Naive thymus-derived CD4-positive, alpha-beta T cell (primary cell): ENCODE data around the gene SEPTIN5. TPM values are rescaled to one million over a fixed set of nuclear protein-coding genes. Genes with fewer than 3 reads are reported as not detected.

Source experiments
- ATAC-seq: fragments of 150-1000 bp; cut with Tn5 transposase; 2 replicates; pipeline ENCODE4 v1.10.0; 2021; ENCODE audit warnings: mild to moderate bottlenecking, moderate library complexity
- CTCF ChIA-PET: fragments of 350-600 bp; sonication (Branson Sonifier 250); formaldehyde crosslinking; loops from one replicate; lab custom pipeline; 2021; ENCODE audit warnings: antibody characterized with exemption; lab: Charles Lee
- POLR2A ChIA-PET: fragments of 350-600 bp; sonication (Branson Sonifier 250); formaldehyde crosslinking; loops from one replicate; lab custom pipeline; 2021; ENCODE audit warnings: antibody characterized with exemption, inconsistent platforms; lab: Charles Lee
- DNase-seq, 9 donors: peaks; one replicate each; pipeline versions ENCODE4 v3.0.0 to v3.0.0-alpha.2; 2020 to 2022; ENCODE audit warnings: mixed read lengths in 1 of 9
- H3K27ac ChIP-seq: one replicate; pipeline ENCODE4 v1.7.0; 2013; ENCODE audit warnings: mild to moderate bottlenecking, low read depth, low read length, moderate library complexity
- H3K27me3 ChIP-seq, 2 donors: one replicate each; pipeline ENCODE4 v1.7.0; 2013; ENCODE audit warnings: low read length in 2 of 2, mild to moderate bottlenecking in 2 of 2, moderate library complexity in 2 of 2; ENCODE audit not compliant: control insufficient read depth in 2 of 2, insufficient read depth in 2 of 2
- H3K36me3 ChIP-seq, 3 experiments: 1 replicate in 2 of 3; 2 replicates in 1 of 3; pipeline ENCODE4 v1.7.0; 2013; ENCODE audit warnings: low read length in 3 of 3, mild to moderate bottlenecking in 3 of 3, moderate library complexity in 1 of 3; ENCODE audit not compliant: insufficient read depth in 3 of 3, control insufficient read depth in 2 of 3
- H3K4me1 ChIP-seq, 2 donors: one replicate each; pipeline ENCODE4 v1.7.0; 2013; ENCODE audit warnings: low read length in 2 of 2, mild to moderate bottlenecking in 2 of 2, moderate library complexity in 1 of 2; ENCODE audit not compliant: control insufficient read depth in 2 of 2, insufficient read depth in 2 of 2
- H3K4me3 ChIP-seq: 2 replicates; pipeline ENCODE4 v1.7.0; 2013; ENCODE audit warnings: mild to moderate bottlenecking, low read length
- H3K9me3 ChIP-seq, 3 experiments: 1 replicate in 2 of 3; 2 replicates in 1 of 3; pipeline ENCODE4 v1.7.0; 2013; ENCODE audit warnings: low read length in 3 of 3; ENCODE audit not compliant: control insufficient read depth in 2 of 3
- H3K27ac Mint-ChIP-seq, 9 donors: one replicate each; pipeline ENCODE4 v1.8.0; 2020 to 2022; ENCODE audit warnings: mixed read lengths in 9 of 9, mild to moderate bottlenecking in 8 of 9, moderate library complexity in 5 of 9, inconsistent platforms in 2 of 9
- H3K27me3 Mint-ChIP-seq, 5 donors: one replicate each; pipeline ENCODE4 v1.8.0; 2021 to 2022; ENCODE audit warnings: mixed read lengths in 5 of 5, mild to moderate bottlenecking in 1 of 5
- H3K36me3 Mint-ChIP-seq, 5 donors: one replicate each; pipeline ENCODE4 v1.8.0; 2020 to 2022; ENCODE audit warnings: mixed read lengths in 5 of 5, mild to moderate bottlenecking in 3 of 5, inconsistent platforms in 1 of 5
- H3K4me1 Mint-ChIP-seq, 7 donors: one replicate each; pipeline ENCODE4 v1.8.0; 2020 to 2022; ENCODE audit warnings: mixed read lengths in 7 of 7, mild to moderate bottlenecking in 3 of 7, inconsistent platforms in 1 of 7
- H3K4me3 Mint-ChIP-seq, 10 donors: one replicate each; pipeline ENCODE4 v1.8.0; 2020 to 2022; ENCODE audit warnings: mild to moderate bottlenecking in 10 of 10, mixed read lengths in 10 of 10, moderate library complexity in 6 of 10, inconsistent platforms in 2 of 10
- H3K9me3 Mint-ChIP-seq, 11 donors: one replicate each; pipeline ENCODE4 v1.8.0; 2020 to 2022; ENCODE audit warnings: mixed read lengths in 11 of 11, mild to moderate bottlenecking in 4 of 11, inconsistent platforms in 1 of 11, moderate library complexity in 1 of 11
- intact Hi-C, 2 donors: fragments of 100-400 bp; cut with micrococcal nuclease; formaldehyde crosslinking; loops; one replicate each; pipeline ENCODE4 v1.15.1; 2023
- polyA plus RNA-seq, 2 donors: library from polyadenylated mRNA; unstranded; fragments of 300-500 nt; fragmentation: Illumina TruSeq; gene quantifications; one replicate each; pipeline ENCODE4 v1.2.3, GENCODE V29; 2021
- total RNA-seq, 6 experiments: library from RNA in 5 of 6; stranded (reverse) in 5 of 6; gene quantifications; 1 replicate in 5 of 6; 2 replicates in 1 of 6; pipeline ENCODE4 v1.2.3 and lab custom pipeline; 2021 to 2026

SEPTIN5 gene
- total and polyA plus RNA-seq, 7 experiments from 2014 or later: 0.22 to 4.2 (median 0.49) TPM; not detected in 3

DNA sequence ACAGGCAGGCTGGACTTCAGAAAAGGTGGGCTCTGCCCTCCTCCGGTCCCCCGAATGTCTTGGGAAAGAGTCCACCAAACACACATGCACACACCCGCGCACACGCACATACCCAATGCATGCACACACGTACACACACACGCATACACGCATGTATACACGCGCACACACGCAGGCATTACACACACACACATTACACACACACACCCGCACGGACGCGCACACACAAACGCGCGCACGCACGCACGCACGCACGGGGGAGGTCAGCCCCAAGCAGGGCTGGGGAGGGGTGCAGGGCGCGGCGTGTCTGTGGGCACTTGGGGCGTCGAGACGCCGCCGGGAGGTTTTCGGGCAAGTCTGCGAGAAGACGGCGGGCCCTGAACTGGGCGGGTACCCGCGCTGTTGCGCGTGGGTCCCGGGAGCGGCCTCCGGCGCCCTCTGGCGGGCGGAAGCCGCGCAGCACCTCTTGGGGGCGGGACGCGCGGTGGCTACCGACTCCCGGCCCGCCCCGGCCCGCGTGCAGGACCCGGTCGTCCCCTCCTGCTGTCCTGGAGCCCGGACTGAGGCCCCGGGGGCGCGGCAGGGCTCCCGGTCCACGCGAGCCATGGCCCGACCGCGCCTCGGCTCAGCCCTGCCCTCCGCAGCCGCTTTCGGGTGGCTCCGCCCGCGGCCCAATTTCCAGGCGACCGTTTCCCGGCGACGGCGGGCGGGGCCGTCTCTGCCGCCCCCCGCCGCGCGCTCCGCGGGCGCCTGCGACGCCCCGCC is 3.6 kb downstream of the SEPTIN5 start:
- intact Hi-C loops: loop anchor here (1.0 to 10.0 kb wide), 10 partner anchors 39 to 1641 kb away; partner anchors contain the start of genes CDC45 (in 1 of the 2), DGCR2 (in 1 of the 2), ESS2 (in 1 of the 2) and PEX26 (in 1 of the 2)
- Histone ChIP-seq H3K9me3 (no peaks in the 10 kb centered on the region), H3K27ac (no peak overlapping the region), H3K27me3 (peaks cover 0 to 3% of the 10 kb centered on the region in 2 donors), H3K4me3 (peak overlapping the region; percentile 41), H3K4me1 (peaks cover 0 to 10% of the 10 kb centered on the region in 2 donors), H3K36me3 (no peaks in the 10 kb centered on the region)
- ChIA-PET POLR2A (no interaction called here), CTCF (interaction anchor here (0.6 kb wide), 1 partner anchor 350 kb away, joined by 3 read pairs; no protein-coding TSS in a partner anchor)
- DNase-seq: peak; percentile 68 to 93 (median 86)
- no peaks in the 10 kb centered on the region for H3K36me3 Mint-ChIP-seq
- peaks cover 0 to 10% (median 8%) of the 10 kb centered on the region in 7 donors for H3K4me1 Mint-ChIP-seq
- peak overlapping the region; percentile 72 to 88 (median 82) for H3K4me3 Mint-ChIP-seq
- peak overlapping the region in 3 of 9 donors; percentile 5 to 14 (median 9) for H3K27ac Mint-ChIP-seq
- peaks cover 28 to 59% (median 35%) of the 10 kb centered on the region in 5 donors for H3K27me3 Mint-ChIP-seq
- no peaks in the 10 kb centered on the region for H3K9me3 Mint-ChIP-seq
- peak; percentile 97 for ATAC-seq

DNA sequence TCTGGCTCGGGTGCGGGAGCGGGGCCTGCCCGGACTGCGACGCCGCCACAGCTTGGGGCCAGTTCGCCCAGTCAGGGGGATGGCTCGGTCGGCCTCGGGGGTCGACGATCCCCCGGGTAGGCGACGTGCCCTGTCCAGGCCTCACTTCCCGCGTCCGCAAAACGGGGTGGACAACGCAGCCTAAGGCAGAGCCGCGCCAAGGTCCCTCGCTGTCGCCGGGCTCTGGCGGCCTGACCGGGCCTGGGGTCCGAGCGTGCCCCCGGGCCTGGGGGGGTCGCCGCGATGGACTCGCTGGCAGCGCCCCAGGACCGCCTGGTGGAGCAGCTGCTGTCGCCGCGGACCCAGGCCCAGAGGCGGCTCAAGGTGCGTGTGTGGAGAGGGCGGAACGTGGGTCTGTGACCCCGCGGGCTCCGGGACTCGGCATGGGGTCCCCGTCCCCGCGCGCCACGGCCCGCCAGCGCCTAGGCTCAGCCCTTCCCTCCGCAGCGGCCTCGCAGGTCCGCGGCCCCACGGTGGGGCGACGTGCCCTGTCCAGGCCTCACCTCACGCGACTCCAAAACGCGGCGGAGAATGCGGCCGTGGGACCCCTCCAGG is 4.2 kb downstream of the SEPTIN5 start:
- Mint-ChIP-seq H3K27ac (no peak overlapping the region), H3K4me3 (peak overlapping the region in 3 of 10 donors; percentile 44 to 83 (median 56)), H3K9me3 (no peaks in the 10 kb centered on the region), H3K36me3 (no peaks in the 10 kb centered on the region), H3K27me3 (peaks cover 31 to 59% (median 36%) of the 10 kb centered on the region in 5 donors), H3K4me1 (peaks cover 0 to 13% (median 10%) of the 10 kb centered on the region in 7 donors)
- ATAC-seq: no peak
- H3K4me1 ChIP-seq: peaks cover 0 to 16% of the 10 kb centered on the region in 2 donors
- intact Hi-C loops: loop anchor here (1.0 to 10.0 kb wide), 10 partner anchors 39 to 1641 kb away; partner anchors contain the start of genes CDC45 (in 1 of the 2), DGCR2 (in 1 of the 2), ESS2 (in 1 of the 2) and PEX26 (in 1 of the 2)
- no peaks in the 10 kb centered on the region for H3K36me3 ChIP-seq
- DNase-seq: no peak
- POLR2A ChIA-PET: no interaction called here
- no peak overlapping the region for H3K27ac ChIP-seq
- no peaks in the 10 kb centered on the region for H3K9me3 ChIP-seq
- peak overlapping the region; percentile 41 for H3K4me3 ChIP-seq
- CTCF ChIA-PET: interaction anchor here (0.6 kb wide), 1 partner anchor 350 kb away, joined by 3 read pairs; no protein-coding TSS in a partner anchor
- peaks cover 0 to 3% of the 10 kb centered on the region in 2 donors for H3K27me3 ChIP-seq

DNA sequence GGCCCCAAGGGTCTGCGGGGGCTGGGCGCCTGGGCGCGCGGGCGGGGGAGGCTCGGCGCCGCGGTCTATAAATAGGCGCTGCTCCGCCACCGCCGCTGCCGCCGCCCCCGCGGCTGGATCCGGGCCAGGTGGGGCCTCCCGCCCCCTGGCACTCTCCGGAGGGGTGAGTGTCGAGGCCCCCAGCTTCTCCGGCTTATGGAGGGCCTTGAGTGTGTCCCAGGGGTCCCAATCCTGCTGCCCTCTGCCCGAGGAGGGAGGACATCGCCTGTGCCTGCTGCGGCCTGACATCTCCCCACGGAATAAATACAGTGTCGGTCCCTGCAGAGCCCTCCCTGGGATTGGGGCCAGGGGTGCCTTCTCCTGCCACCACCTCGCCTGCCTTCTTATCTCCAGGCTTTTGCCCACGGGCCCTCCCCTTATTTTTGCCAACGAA is 4.8 kb downstream of the SEPTIN5 start:
- DNase-seq: no peak
- Mint-ChIP-seq H3K27me3 (peaks cover 28 to 55% (median 33%) of the 10 kb centered on the region in 5 donors), H3K36me3 (no peaks in the 10 kb centered on the region)

DNA sequence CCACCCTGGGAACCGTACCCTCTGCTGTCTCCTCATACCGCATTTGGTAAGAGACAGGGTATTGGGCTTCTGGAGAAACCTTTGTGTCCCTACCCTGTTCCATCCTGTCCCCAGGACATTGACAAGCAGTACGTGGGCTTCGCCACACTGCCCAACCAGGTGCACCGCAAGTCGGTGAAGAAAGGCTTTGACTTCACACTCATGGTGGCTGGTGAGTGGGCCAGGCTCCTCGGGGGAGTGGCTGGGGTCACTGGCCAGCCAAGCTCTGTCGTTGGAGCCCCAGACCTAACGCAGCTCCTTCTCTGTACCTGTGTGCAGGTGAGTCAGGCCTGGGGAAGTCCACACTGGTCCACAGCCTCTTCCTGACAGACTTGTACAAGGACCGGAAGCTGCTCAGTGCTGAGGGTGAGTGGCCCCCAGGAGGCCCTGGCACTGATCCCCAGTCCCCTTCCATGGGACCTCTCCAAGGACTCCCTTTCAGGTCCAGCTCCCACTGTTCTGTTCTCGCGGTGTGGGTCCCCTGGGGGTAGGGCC is 5.3 kb downstream of the SEPTIN5 start:
- Mint-ChIP-seq H3K27ac (peak overlapping the region in 1 of 9 donors; percentile 47), H3K27me3 (peaks cover 29 to 58% (median 34%) of the 10 kb centered on the region in 5 donors), H3K4me1 (peaks cover 0 to 14% (median 10%) of the 10 kb centered on the region in 7 donors), H3K9me3 (no peaks in the 10 kb centered on the region), H3K4me3 (peak overlapping the region; percentile 59 to 83 (median 74)), H3K36me3 (no peaks in the 10 kb centered on the region)
- no peaks in the 10 kb centered on the region for H3K36me3 ChIP-seq
- intact Hi-C loops: loop anchor here (2.0 to 10.0 kb wide), 6 partner anchors 41 to 1642 kb away; partner anchors contain the start of genes CDC45 (in 1 of the 2), PEX26 (in 1 of the 2), SLC25A1 (in 1 of the 2) and UFD1 (in 1 of the 2)
- H3K27me3 ChIP-seq: peaks cover 0 to 3% of the 10 kb centered on the region in 2 donors
- H3K4me3 ChIP-seq: no peak overlapping the region
- no peaks in the 10 kb centered on the region for H3K9me3 ChIP-seq
- DNase-seq: no peak
- POLR2A ChIA-PET: no interaction called here
- no peak for ATAC-seq
- peaks cover 0 to 16% of the 10 kb centered on the region in 2 donors for H3K4me1 ChIP-seq
- no peak overlapping the region for H3K27ac ChIP-seq
- CTCF ChIA-PET: interaction anchor here (1.1 kb wide), 1 partner anchor 11 kb away, joined by 4 read pairs; no protein-coding TSS in a partner anchor

More for the DNA sequence above, 4.8 kb downstream of the SEPTIN5 start:
- CTCF ChIA-PET: no interaction called here
- Mint-ChIP-seq H3K9me3 (no peaks in the 10 kb centered on the region), H3K27ac (peak overlapping the region in 1 of 9 donors; percentile 47), H3K4me3 (peak overlapping the region; percentile 59 to 83 (median 74)), H3K4me1 (peaks cover 0 to 13% (median 9%) of the 10 kb centered on the region in 7 donors)
- H3K27ac ChIP-seq: no peak overlapping the region
- no peak for ATAC-seq
- H3K27me3 ChIP-seq: peaks cover 0 to 3% of the 10 kb centered on the region in 2 donors
- POLR2A ChIA-PET: no interaction called here
- peaks cover 0 to 16% of the 10 kb centered on the region in 2 donors for H3K4me1 ChIP-seq
- intact Hi-C loops: loop anchor here (2.0 to 10.0 kb wide), 6 partner anchors 40 to 1642 kb away; partner anchors contain the start of genes CDC45 (in 1 of the 2), PEX26 (in 1 of the 2), SLC25A1 (in 1 of the 2) and UFD1 (in 1 of the 2)
- H3K36me3 ChIP-seq: no peaks in the 10 kb centered on the region
- no peaks in the 10 kb centered on the region for H3K9me3 ChIP-seq
- no peak overlapping the region for H3K4me3 ChIP-seq

DNA sequence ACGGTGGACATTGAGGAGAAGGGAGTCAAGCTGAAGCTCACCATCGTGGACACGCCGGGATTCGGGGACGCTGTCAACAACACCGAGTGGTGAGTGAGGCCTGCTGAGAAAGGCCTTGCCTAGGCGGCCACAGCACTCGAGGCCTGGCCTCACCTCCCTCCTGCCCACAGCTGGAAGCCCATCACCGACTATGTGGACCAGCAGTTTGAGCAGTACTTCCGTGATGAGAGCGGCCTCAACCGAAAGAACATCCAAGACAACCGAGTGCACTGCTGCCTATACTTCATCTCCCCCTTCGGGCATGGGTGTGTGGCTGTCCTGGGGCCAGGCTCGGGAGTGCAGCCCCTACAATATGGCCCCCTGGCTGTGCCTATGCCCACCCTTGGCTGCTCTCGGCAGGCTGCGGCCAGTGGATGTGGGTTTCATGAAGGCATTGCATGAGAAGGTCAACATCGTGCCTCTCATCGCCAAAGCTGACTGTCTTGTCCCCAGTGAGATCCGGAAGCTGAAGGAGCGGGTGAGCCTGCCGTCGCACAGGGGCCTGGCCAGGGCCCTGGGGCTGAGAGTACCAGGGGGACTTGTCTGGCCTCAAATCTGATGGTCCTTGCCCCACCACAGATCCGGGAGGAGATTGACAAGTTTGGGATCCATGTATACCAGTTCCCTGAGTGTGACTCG is 6.0 kb downstream of the SEPTIN5 start:
- H3K36me3 Mint-ChIP-seq: peaks cover 0 to 1% (median 0%) of the 10 kb centered on the region in 5 donors
- peak overlapping the region in 6 of 10 donors; percentile 42 to 83 (median 68) for H3K4me3 Mint-ChIP-seq
- ATAC-seq (no peak), DNase-seq (no peak)
- CTCF ChIA-PET: interaction anchor here (1.1 kb wide), 1 partner anchor 10 kb away, joined by 4 read pairs; no protein-coding TSS in a partner anchor
- H3K27ac Mint-ChIP-seq: no peak overlapping the region
- Histone ChIP-seq H3K4me3 (no peak overlapping the region), H3K4me1 (peaks cover 0 to 10% of the 10 kb centered on the region in 2 donors), H3K36me3 (no peaks in the 10 kb centered on the region), H3K9me3 (no peaks in the 10 kb centered on the region), H3K27me3 (peaks cover 0 to 7% of the 10 kb centered on the region in 2 donors), H3K27ac (no peak overlapping the region)
- peaks cover 0 to 1% (median 0%) of the 10 kb centered on the region in 11 donors for H3K9me3 Mint-ChIP-seq
- peaks cover 0 to 18% (median 14%) of the 10 kb centered on the region in 7 donors for H3K4me1 Mint-ChIP-seq
- intact Hi-C loops: no loop called here
- POLR2A ChIA-PET: no interaction called here
- peaks cover 33 to 63% (median 39%) of the 10 kb centered on the region in 5 donors for H3K27me3 Mint-ChIP-seq
